Left lobe of liver (tissue), 2 donors: Measurements from ENCODE around the gene CIROP. TPM values are rescaled to one million over a fixed set of nuclear protein-coding genes. Genes with fewer than 3 reads are reported as not detected.

Source experiments
- ATAC-seq: fragments of 200-7000 bp; cut with Tn5 transposase; one replicate; pipeline ENCODE4 v1.9.1; 2020; ENCODE audit warnings: mild to moderate bottlenecking, moderate library complexity
- DNase-seq: peaks from one replicate; pipeline ENCODE4 v3.0.0-alpha.2; 2020; ENCODE audit warnings: low spot score
- total RNA-seq: library from RNA; stranded (reverse); gene quantifications from one replicate; pipeline ENCODE4 v1.2.1, GENCODE V29; 2021
- donor health status: DM: no; HTN: no; CAD: no; lungs with moderate emphysema.
- donor health status: DM: no; HTN: yes; CAD: no.

Gene CIROP
- total RNA-seq, 1 donor from 2014 or later = not detected

DNA sequence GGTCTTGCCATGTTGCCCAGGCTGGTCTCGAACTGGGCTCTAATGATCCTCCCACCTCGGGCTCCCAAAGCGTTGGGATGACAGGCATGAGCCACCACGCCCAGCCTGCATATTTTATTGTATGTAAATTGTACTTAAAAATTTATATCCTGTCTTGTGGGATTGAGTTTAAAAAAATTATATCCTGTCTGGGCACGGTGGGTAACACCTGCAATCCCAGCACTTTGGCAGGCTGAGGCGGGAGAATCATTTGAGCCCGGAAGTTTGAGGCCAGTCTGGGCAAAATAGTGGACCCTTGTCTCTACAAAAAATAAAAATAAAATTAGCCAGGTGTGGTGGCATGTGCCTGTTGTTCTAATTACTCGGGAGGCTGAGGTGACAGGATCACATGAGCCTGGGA is 28.2 kb upstream of the CIROP start:
- no peak for ATAC-seq
- no peak for DNase-seq

DNA sequence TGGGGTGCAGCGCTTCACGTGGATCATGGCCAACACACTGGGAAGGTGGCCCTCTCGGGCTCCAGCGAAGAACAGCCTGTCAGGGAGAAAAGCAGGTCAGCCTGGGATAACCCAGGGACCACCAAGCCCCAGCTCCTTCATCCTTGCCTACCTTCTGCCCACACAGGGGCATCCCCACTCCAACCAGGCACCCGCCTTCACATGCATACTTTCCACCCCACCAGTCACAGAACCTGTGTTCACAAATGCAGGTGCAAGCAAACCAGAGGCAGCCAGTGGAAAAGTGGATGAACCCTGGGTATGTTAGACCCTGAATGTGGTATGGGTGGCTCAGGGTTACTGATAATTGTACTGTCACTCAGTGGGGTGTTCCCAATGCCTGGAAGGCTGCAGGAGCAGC is 26.7 kb upstream of the CIROP start:
- no peak for DNase-seq
- ATAC-seq = no peak

DNA sequence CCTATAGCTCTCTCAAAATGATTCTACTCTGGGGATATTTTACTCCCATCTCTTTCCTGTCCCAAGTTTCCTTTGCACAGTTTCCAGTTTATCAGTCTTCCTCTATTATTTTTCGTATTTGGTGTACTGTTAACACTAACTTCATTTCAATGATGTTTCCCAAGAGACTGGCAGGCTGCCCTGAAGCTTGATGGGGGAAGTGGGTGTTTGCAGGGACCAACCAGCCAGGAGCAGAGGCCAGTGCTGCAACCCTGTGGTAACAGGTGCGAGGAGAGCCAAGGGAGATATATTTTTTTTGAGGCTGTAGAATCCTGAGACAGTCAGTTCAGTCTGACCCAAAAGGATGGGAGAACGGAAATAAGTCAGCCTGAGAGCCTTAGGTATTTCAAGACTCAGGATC is 26.1 kb upstream of the CIROP start:
- no peak for DNase-seq

DNA sequence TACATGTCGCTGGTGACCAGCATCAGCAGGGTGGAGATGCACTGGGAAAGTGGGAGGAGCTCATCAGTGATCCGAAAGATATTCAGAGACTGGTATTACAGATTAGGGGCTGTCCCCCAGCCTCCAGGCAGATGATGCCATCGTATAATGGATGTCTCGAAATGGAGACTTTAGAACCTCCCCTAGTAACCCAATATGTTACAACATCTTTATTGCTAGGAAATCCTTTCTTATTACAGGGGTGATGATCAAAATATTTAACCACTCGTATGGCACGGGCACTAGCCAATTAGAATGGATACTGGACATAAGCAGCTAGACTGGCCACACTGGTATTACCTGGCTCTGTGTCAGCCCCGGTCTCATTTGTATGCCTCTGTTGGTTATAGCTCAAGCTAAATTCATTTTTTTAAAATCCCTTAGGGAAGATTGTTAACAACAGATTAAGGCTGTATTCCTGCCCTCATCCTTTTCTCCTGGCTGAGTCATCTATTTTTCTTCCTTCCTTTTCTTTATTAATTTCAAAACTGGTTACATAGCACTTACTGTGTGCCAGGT is 25.0 kb upstream of the CIROP start:
- no peak for DNase-seq
- no peak for ATAC-seq

More for the DNA sequence above, 26.1 kb upstream of the CIROP start:
- peak; percentile 41 for ATAC-seq

DNA sequence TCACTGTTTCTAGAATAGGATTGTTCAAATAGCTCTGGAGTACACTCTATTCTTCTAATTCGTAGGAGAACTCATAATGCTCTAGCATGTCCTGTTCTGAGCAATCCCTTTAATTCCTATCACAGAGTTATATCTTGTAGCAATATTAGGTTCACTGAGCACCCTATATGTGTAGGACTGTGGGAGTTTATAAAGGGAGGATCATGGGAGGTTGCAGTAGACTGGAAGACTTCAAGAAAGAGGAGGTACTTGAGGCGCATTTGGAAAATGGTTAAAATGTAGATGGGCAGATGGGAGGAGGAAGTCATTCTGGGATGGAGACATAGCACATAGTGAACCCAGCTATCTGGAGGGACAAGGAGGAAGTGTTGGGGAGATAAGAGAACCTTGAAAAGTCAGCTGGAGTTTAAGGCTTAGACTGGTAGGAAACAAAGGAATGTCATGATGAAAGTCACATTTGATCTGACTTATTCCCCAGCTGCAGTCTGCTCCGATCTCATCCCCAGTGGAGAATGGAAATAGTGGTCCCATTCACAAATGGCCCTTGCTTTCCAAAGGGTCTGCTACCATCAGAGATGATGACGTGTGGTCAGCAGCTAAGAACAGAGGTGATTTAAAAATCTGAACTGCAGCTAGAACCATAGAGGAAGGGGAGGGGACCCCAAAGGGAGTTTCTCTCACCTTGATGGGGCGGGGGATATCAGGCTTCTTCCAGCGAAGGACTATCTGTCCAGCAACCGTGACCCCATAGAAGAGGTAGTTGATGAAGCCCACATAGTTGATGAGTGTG is 24.4 kb upstream of the CIROP start:
- ATAC-seq = peak; percentile 41
- no peak for DNase-seq

DNA sequence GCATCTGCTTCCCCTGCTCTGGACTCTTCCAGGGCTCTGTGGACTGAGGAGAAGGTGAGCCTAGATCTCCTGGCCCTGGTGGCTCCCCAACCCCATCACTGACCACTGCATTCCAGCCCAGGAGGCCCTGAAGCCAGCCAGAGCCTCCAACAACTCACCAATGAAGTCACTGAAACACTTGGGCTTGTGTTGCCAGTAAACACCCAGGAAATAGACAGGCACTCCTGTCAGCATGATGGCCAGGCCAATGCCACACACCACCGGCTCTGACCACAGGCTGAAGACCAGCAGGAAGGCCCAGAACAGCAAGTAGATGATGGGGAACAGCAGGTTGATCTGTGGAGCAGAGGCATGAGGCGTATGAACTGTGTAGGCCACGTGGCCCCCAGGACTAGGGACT is 23.1 kb upstream of the CIROP start:
- DNase-seq = no peak
- no peak for ATAC-seq

DNA sequence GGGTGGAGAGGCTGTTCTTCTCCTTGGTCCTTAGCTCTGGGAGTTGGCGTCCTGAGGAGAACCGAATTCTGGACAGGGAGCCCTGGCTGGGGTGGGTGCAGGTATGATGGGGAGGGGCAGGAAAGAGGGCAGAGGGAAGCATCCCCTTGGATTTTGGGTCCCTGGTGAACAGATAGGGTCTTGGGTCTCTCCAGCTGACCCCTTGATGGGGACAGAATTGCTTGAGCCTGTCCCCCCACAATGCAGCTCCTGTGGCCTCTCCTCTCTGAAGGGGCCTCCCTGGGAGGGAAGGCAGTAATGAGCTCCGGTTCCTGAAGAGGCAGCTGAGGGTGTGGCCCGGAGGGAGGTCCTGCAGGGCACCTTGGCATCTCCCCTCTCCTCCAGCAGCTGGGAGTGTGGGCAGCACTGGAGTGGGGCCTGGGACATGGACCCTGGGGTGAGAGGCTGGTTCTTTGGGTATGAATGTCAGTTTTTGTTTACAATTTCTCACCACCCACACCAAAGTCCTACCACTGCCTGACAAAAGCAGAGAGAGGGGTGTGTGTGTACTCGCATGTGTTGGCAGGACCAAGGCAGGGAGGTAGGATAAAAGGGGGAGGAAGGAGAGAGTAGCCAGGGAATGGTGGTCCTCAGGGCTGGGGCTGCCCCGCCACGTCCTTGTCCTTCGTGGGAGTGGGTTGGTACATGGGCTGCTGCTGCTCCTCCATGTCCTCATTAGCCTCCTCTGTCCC is 21.9 kb upstream of the CIROP start:
- ATAC-seq (no peak), DNase-seq (no peak)

DNA sequence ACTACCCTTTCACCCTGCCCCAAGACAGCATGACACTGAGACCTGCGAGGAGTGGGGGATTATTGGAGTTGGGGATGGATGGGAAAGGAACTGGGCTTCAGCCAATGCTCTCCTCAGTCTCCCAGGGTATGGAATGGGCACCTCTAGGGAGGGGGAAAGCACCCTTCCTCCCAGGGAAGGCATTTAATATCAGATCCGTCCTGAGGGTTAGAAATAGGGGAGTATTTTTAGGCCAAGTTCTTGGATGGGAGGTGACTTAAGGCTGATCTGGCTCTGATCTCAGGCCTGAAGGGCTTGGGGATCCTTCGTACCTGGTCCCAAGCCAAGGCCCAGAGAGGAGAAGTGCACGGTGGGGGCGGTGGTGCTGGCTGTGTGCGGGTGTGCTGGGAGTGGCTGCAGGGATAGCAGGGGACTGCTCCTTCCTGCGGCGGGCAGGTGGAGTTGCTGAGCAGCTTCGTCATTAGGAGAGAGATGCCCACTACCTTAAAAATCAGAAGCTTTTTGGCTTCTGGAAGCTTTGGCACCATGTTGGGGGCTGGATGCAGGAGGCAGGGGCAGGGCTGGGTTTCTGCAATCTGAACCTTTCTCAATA is 21.2 kb upstream of the CIROP start:
- ATAC-seq = no peak

DNA sequence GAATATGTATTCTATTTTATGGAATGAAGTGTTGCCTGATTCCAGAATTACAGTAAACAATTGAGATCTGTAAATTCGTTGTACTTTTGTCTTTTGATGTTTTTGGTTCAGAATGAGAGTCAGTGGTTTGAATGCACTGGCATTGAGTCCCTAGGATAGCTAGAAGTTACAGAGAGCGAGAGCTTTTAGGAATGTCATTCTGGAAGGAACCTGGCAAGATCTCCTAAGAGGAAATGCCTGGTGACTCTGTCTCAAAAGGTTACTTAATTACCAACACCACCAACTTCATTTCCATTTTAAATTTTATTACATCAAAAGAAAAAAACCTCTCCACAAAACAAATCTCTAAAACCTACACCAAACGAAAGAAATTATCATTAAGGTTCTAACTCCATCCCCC is 20.2 kb upstream of the CIROP start:
- ATAC-seq = no peak
- no peak for DNase-seq

More for the DNA sequence above, 21.2 kb upstream of the CIROP start:
- DNase-seq = no peak

DNA sequence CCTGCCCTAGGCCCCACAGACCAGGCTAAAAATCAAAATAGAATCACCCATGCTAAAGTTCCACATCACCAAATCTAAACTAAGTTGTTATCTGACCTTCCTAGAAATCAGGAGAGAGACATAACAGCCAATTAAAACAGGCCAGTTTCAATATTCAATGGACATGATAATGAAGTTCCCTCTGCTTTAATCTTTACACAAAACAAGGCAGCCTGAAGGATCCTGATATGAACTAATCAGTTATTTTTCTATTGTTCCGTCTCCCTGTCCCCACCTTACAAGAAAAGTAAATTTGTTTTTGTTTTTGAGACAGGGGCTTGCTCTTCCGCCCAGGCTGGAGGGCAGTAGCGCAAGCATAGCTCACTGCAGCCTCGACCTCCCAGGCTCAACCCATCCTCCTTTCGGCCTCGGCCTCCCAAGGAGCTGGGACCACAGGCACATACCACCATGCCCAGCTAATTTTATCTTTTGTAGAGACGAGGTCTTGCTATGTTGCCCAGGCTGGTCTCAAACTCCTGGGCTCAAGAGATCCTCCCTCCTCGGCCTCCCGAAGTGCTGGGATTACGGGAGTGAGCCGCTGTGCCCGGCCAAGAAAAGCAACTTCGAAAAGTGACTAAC is 19.7 kb upstream of the CIROP start:
- DNase-seq = no peak
- no peak for ATAC-seq

DNA sequence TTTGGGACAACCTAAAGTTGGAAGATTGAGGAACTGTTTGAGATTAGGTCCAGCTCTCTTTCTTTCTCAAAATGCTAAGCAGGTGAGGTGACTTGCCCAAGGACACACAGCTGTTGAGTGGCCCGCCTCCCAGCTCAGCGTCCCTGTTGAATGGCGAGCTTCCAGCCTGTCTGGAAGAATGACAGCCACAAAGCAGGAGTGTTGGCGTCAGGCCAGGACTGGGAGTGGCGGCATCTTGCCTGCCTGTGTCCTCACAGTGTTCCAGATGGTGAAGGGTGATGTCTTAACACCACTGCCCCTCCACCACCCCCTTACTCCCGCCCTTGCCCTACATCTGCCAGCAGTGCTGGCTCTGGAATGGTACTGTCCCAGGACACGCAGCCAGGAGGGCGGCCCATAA is 18.6 kb upstream of the CIROP start:
- DNase-seq = no peak
- no peak for ATAC-seq

DNA sequence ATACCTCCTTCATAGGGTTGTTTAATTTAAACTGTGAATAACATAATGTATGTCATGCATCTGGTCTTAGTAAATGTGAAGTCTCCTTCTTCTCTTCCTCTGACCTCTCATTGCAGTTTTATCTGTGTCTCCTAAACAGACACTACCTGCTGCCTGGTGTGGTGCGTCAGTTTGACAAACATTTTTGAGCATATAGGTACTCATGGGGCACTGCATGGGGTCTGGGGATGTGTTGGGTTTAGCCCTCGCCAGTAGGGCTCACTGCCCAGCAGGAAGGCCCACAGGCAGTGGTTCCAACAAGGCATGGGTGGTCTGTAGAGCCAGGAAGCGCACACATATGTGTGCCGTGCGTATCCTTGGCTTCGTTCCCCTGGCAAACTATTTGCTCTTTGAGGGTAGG is 17.3 kb upstream of the CIROP start:
- no peak for ATAC-seq
- no peak for DNase-seq

DNA sequence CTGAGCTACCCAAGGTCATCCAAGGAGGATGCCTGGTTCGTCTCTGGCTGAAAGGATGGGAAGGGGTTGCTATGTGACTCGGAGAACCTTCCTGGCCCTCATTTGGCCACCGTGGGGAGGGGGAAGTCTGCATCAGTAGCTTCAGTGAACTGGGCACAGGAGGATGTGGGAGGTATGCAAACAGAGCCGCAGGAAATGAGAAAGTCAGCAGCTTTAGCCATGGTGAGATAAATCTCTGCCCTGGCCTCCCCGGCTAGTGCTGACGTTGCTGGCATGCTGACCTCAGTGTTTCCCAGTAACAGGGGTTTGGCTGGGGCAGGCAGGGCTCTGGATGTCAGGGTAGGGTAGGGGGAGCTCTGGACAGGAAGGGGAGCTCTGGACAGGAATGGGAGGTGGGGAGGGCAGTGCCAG is 16.6 kb upstream of the CIROP start:
- DNase-seq = no peak

DNA sequence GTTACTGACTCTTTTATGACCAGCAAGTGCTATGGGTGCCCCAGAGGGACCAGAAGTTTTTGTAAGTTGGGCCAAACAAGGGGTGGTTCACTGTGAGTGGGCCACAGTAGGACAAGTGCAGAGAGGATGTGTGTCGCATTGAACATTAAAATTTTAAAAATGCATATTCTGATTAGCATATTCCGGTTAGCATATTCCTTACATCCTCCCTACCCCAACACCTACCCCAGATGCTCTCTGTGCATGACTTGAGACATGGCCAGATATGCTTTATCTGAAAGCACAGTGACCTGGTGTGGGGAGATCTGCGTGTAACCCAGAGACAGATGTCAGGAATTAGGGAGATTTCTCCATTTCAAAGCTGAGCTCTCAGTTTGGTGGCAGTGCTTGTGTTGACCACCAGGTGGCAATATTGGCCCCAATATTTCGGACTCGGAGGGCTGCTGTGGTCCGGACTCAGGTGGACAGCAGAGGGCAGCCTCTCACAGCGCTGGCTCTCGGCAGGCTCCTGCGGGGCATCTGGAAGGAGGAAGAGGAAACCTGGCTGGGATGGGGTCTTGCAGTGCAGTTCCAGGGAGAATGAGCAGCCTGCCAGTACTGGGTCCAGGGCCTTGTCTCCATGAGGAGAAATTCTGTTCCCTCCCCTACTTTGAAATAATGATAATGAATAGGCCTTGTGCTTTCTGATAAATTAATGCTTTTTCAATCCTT is 15.9 kb upstream of the CIROP start:
- ATAC-seq = peak; percentile 99
- DNase-seq = peak; percentile 86

More for the DNA sequence above, 16.6 kb upstream of the CIROP start:
- ATAC-seq = peak; percentile 23

DNA sequence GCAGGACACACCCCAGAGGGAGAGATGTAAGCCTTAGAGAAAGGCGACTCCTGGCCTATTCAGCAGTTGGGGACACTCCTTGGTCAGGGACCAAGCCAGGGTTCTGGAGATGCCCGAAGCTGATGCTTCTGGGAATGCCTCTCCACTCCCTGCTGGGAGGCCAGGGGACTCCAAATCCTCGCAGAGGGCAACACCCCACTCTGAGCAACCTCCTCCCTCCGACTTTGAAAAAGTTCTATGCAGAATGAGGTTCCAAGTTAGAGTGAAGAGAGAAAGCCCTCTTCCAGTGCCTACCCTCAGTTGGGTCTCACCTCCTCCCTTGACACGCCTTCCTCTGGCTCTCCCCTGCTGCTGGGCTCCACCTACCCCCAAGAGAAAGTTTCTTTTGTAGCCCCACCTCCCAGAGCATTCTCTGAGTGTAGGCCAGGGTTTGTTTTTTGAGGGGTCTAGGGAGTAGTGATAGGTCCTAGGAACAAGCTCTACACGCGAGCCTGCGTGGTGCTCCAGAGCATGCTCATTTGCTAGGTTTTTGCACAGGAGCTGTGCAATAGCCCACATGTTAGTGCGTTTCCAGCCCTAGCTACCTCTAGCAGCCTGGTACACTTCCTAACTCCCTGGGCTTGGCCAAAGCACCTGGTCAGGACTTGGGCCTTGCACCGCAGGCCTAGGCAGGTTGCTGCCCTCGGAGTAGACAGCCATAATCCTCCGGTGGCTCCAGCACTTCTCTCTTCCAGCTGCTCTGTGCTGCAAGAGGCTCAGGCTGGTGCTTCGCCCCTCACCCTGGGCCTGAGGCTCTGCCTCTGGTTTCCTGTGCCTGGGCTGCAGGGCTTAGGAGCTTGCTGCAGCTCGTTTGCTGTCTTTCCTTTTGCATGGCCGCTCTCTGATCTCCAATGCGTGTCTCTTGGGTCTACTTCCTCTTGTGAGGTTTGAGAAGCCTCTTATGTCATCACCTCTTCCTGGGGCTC is 14.9 kb upstream of the CIROP start:
- DNase-seq = no peak
- no peak for ATAC-seq

DNA sequence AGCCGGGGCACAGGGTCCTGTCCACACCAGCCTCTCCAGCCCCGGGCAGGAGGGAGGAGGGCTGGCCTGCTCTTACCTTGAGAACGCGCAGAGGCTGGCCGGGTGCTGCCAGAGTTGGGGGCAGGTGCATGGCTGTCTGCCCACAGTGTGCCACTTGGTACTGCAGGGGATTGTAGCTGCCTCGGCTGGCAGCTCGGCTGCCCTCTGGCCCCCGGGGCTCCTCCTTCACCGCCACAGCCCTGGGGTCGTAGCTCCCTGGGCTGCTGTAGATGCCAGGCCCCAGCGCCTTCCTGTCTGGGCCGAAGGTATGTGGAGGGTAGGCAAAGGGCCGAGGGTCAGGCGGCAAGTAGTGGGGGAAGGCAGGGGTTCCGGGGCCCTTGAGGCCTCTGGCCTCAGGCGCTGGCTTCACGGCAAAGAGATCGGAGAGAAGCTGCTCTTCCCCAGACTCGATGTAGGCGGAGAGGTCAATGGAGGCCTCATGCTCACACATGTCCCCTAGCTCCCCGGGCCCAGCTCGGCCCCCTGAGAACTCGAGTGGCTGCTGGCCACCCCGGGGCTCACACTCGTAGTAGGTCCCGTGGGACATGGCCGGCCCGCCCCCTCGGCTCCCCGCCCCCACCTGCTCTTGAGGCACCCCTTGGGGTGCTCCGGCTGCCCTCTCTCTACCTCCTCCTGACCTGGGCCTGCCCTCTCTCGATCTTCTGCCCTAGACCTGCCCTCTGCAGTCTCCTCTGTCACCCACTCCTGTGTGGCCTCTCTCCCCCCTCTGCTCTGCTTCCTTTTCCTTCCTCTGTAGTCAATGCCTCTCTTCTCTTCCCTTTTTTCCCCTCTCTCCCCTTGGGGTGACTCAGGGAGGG is 13.9 kb upstream of the CIROP start, which contains the start of gene CEBPE:
TSS of gene CEBPE (minus strand) at position 750 of the 857 bp plus-strand sequence. CDS start at position 586, 164 bp downstream.
- DNase-seq = no peak

DNA sequence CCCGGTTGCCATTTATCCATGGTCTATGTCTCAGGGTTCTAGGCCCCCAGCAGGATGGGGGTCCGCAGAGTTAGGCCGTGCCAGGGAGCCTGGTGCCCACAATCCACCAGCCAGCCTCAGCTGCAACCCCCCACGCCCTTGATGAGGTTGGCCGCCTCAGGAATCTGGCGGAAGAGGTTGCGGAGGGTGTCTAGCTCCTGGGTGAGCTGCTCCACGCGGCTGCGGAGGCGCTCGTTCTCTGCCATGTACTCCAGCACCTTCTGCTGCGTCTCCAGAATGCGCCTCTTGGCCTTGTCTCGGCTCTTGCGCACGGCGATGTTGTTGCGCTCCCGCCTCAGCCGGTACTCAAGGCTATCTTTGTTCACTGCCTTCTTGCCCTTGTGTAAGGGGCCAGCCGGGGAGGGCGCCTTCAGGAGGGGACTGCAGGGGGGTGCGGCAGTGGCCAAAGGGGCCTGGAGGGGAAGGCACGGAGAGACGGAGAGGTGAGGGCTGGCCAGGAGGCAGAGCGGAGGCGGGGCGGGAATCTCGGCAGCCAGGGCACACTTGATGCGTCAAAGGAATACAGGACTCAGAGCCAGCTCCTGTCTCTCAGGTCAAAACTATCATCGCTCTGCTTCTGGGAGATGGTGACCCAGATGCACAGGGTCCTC is 12.7 kb upstream of the CIROP start:
- no peak for ATAC-seq
- DNase-seq = no peak

More for the DNA sequence above, 13.9 kb upstream of the CIROP start, which contains the start of gene CEBPE:
- ATAC-seq = no peak

DNA sequence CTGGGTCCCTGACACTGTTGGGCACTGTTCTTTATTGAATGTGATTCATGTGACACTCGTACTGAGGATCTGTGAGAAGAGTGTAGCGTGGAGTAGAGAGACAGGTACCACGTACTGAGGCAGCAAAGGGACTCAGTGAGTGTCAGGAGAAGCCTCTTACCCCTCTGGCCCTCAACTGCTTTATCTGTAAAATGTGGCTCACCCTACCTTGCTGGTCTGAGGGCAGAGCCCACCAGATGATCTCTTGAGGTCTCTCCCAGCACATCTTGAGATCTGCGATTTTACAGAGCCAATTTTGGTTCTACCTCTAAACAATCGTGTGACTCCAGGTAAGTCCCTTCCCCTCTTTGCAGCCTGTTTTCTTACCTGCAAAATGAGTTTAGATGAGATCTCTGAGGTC is 11.1 kb upstream of the CIROP start:
- ATAC-seq (no peak), DNase-seq (no peak)
